Esophagus muscularis mucosa (tissue), 4 donors: ENCODE data around the gene HAUS7. TPM values are rescaled to one million over a fixed set of nuclear protein-coding genes. Genes with fewer than 3 reads are reported as not detected.

Source experiments
- DNase-seq: peaks from one replicate; pipeline ENCODE4 v3.0.0-alpha.2; 2017; ENCODE audit errors: extremely low spot score
- H3K27ac ChIP-seq, 4 donors: fragments of 200-600 bp; sonication (generic); replicated peaks in 1 of 4; 1 replicate in 3 of 4; 2 replicates in 1 of 4; pipeline ENCODE4 v1.5.1; 2016 to 2019; ENCODE audit warnings: mild to moderate bottlenecking in 1 of 4
- H3K27me3 ChIP-seq, 4 donors: fragments of 200-600 bp; sonication (generic); one replicate each; pipeline versions ENCODE4 v1.5.1 to v1.6.0; 2016 to 2019
- H3K36me3 ChIP-seq, 4 donors: fragments of 200-600 bp; sonication (generic); one replicate each; pipeline ENCODE4 v1.5.1; 2016 to 2019
- H3K4me1 ChIP-seq, 4 donors: fragments of 200-600 bp; sonication (generic); one replicate each; pipeline ENCODE4 v1.5.1; 2016 to 2019
- H3K4me3 ChIP-seq, 4 donors: fragments of 200-600 bp; sonication (generic); 1 replicate in 2 of 4; 2 replicates in 2 of 4; pipeline ENCODE4 v1.5.1; 2016 to 2019; ENCODE audit warnings: mild to moderate bottlenecking in 4 of 4, moderate library complexity in 1 of 4
- H3K9me3 ChIP-seq, 4 donors: fragments of 200-600 bp; sonication (generic); 1 replicate in 3 of 4; 2 replicates in 1 of 4; pipeline ENCODE4 v1.5.1; 2016 to 2019
- CTCF ChIP-seq, 3 experiments: fragments of 200-600 bp in 2 of 3; fragments of 450-650 bp in 1 of 3; sonication (generic) in 2 of 3; IDR thresholded peaks; one replicate each; pipeline ENCODE4 v1.5.1; 2017 to 2019; ENCODE audit warnings: antibody characterized with exemption in 3 of 3, mild to moderate bottlenecking in 2 of 3, moderate library complexity in 1 of 3
- EP300 ChIP-seq: sonication (generic); formaldehyde crosslinking; IDR thresholded peaks from one replicate; pipeline ENCODE4 v1.6.1; 2017; ENCODE audit warnings: antibody characterized with exemption
- POLR2A ChIP-seq: fragments of 450-650 bp; IDR thresholded peaks from one replicate; pipeline ENCODE4 v1.6.1; 2017; ENCODE audit warnings: antibody characterized with exemption, moderate library complexity, mild to moderate bottlenecking, low read depth
- POLR2AphosphoS5 ChIP-seq, 2 donors: sonication (generic); formaldehyde crosslinking; IDR thresholded peaks; one replicate each; pipeline ENCODE4 v1.6.1; 2017; ENCODE audit warnings: antibody characterized with exemption in 2 of 2
- WGBS: methylation state at CpG from one replicate; pipeline ENCODE4 v1.1.5; 2018; 5-methylcytosine and 5-hydroxymethylcytosine counted together
- intact Hi-C: fragments of 100-400 bp; cut with DNase I; formaldehyde crosslinking; loops from one replicate; pipeline ENCODE4 v1.15.1; 2023
- total RNA-seq, 4 donors: library from RNA; depleted of rRNA; stranded (reverse); fragments of >200 nt; gene quantifications; one replicate each; pipeline versions ENCODE4 v1.1.0 to v1.2.1, GENCODE V29; 2016

The HAUS7 gene
- total RNA-seq, 4 donors from 2014 or later = 23.4 to 25.8 (median 24.2) TPM

GRCh38 chrX:153511784-153512500 is 41.6 kb upstream of the HAUS7 start:
- Histone ChIP-seq H3K4me3 (no peak overlapping the region), H3K4me1 (peaks cover 0 to 9% (median 8%) of the 10 kb centered on the region in 4 donors), H3K27me3 (peaks cover 0 to 5% (median 0%) of the 10 kb centered on the region in 4 donors), H3K9me3 (no peaks in the 10 kb centered on the region), H3K36me3 (no peaks in the 10 kb centered on the region), H3K27ac (no peak overlapping the region)
- no peak for DNase-seq
- WGBS = 74% methylated on average over 13 of the region's 17 CpGs
- no peak for TF ChIP-seq POLR2A
- no peak for TF ChIP-seq CTCF (IDR thresholded peaks at IDR 0.05)
- TF ChIP-seq POLR2AphosphoS5 (IDR thresholded peaks at IDR 0.05) = no peak
- no peak for TF ChIP-seq EP300
- intact Hi-C loops = no loop called here

- no peak overlapping the region for H3K4me3 ChIP-seq
- no peaks in the 10 kb centered on the region for H3K27me3 ChIP-seq
- no peak overlapping the region for H3K27ac ChIP-seq
- 80% methylated on average over 6 of the region's 11 CpGs for WGBS
- H3K4me1 ChIP-seq = peaks cover 0 to 9% (median 8%) of the 10 kb centered on the region in 4 donors
- DNase-seq = no peak
- TF ChIP-seq POLR2AphosphoS5 (IDR thresholded peaks at IDR 0.05) (no peak), POLR2A (no peak), CTCF (IDR thresholded peaks at IDR 0.05) (no peak), EP300 (no peak)
- intact Hi-C loops = no loop called here
- no peaks in the 10 kb centered on the region for H3K9me3 ChIP-seq
- no peaks in the 10 kb centered on the region for H3K36me3 ChIP-seq
These were observed 40.0 kb upstream of the HAUS7 start for GRCh38 chrX:153510383-153510782.

- no peak overlapping the region for H3K4me3 ChIP-seq
- no peaks in the 10 kb centered on the region for H3K36me3 ChIP-seq
- H3K27me3 ChIP-seq = no peaks in the 10 kb centered on the region
- DNase-seq = no peak
- intact Hi-C loops = loop anchor here (5.0 kb wide), 1 partner anchor 477 kb away; no protein-coding TSS in a partner anchor
- peaks cover 0 to 9% (median 8%) of the 10 kb centered on the region in 4 donors for H3K4me1 ChIP-seq
- 90% methylated on average over 11 of the region's 14 CpGs for WGBS
- TF ChIP-seq EP300 = no peak
- no peak for TF ChIP-seq CTCF (IDR thresholded peaks at IDR 0.05)
- TF ChIP-seq POLR2AphosphoS5 (IDR thresholded peaks at IDR 0.05) = no peak
- no peak for TF ChIP-seq POLR2A
- H3K9me3 ChIP-seq = no peaks in the 10 kb centered on the region
- H3K27ac ChIP-seq = no peak overlapping the region
These were observed 39.2 kb upstream of the HAUS7 start for GRCh38 chrX:153509592-153509991.

GRCh38 chrX:153507484-153508178 is 37.3 kb upstream of the HAUS7 start:
- intact Hi-C loops = loop anchor here (2.0 to 5.0 kb wide), 2 partner anchors 37 to 475 kb away; partner anchors contain the start of gene HAUS7
- Histone ChIP-seq H3K4me1 (peaks cover 0 to 9% (median 8%) of the 10 kb centered on the region in 4 donors), H3K27me3 (no peaks in the 10 kb centered on the region), H3K9me3 (no peaks in the 10 kb centered on the region), H3K36me3 (no peaks in the 10 kb centered on the region), H3K4me3 (no peak overlapping the region), H3K27ac (no peak overlapping the region)
- peak; percentile 92 for DNase-seq
- TF ChIP-seq POLR2AphosphoS5 (IDR thresholded peaks at IDR 0.05) = peak in 1 of 2 donors; percentile 41
- peak; percentile 72 to 84 (median 75) for TF ChIP-seq CTCF (IDR thresholded peaks at IDR 0.05)
- no peak for TF ChIP-seq EP300
- WGBS = 27% methylated on average over 17 of the region's 19 CpGs
